A673 (cell line): ENCODE measurements around the gene SPATA25. TPM values are rescaled to one million over a fixed set of nuclear protein-coding genes. Genes with fewer than 3 reads are reported as not detected.
"Not testable (repeated sequence)": the region's sequence is repeated elsewhere in the genome, so short reads cannot be mapped to it uniquely, and the experiment has no call there.

Experiments used
- BruUV-seq: library from RNA; stranded (reverse); fragments of 400-500 nt; replicated peaks from 2 replicates; lab custom pipeline; 2021; lab: Mats Ljungman, UMichigan
- CTCF ChIA-PET: fragments of 300-600 bp; sonication (Branson Sonifier 250); formaldehyde crosslinking; loops from one replicate; lab custom pipeline; 2022; ENCODE audit warnings: antibody characterized with exemption; lab: Charles Lee
- POLR2A ChIA-PET: fragments of 300-600 bp; sonication (Branson Sonifier 250); formaldehyde crosslinking; loops from one replicate; lab custom pipeline; 2022; ENCODE audit warnings: antibody characterized with exemption; ENCODE audit not compliant: low non-redundant PET; lab: Charles Lee
- DNase-seq: peaks from one replicate; pipeline ENCODE4 v3.0.0-alpha.2; 2015; ENCODE audit warnings: low spot score
- H3K27ac ChIP-seq: fragments of 200-600 bp; sonication (generic); 2 replicates; pipeline ENCODE4 v1.5.1; 2016; ENCODE audit warnings: mixed run types, low read depth, mild to moderate bottlenecking, mixed read lengths, antibody characterized with exemption, low read length; ENCODE audit not compliant: poor library complexity, severe bottlenecking
- H3K27me3 ChIP-seq: fragments of 200-600 bp; sonication (generic); replicated peaks from 2 replicates; pipeline ENCODE4 v1.6.1; 2017; ENCODE audit warnings: mixed run types, low read depth, mild to moderate bottlenecking, mixed read lengths, antibody characterized with exemption, low read length; ENCODE audit not compliant: insufficient read depth, poor library complexity
- H3K36me3 ChIP-seq: fragments of 200-600 bp; sonication (generic); 2 replicates; pipeline ENCODE4 v1.6.1; 2016; ENCODE audit warnings: mixed run types, mild to moderate bottlenecking, mixed read lengths, antibody characterized with exemption, low read length; ENCODE audit not compliant: insufficient read depth, poor library complexity, severe bottlenecking
- H3K4me1 ChIP-seq: fragments of 200-600 bp; sonication (generic); 2 replicates; pipeline ENCODE4 v1.6.1; 2017; ENCODE audit warnings: mixed run types, mild to moderate bottlenecking, mixed read lengths, antibody characterized with exemption, low read length; ENCODE audit not compliant: insufficient read depth, poor library complexity, severe bottlenecking
- H3K4me3 ChIP-seq: fragments of 200-600 bp; sonication (generic); 2 replicates; pipeline ENCODE4 v1.5.1; 2016; ENCODE audit warnings: low read depth, mixed run types, mild to moderate bottlenecking, mixed read lengths, low read length; ENCODE audit not compliant: poor library complexity, severe bottlenecking
- H3K9me3 ChIP-seq: fragments of 200-600 bp; sonication (generic); 2 replicates; pipeline ENCODE4 v1.6.1; 2016; ENCODE audit warnings: mixed run types, low read depth, mild to moderate bottlenecking, mixed read lengths, antibody characterized with exemption, low read length; ENCODE audit not compliant: poor library complexity, severe bottlenecking
- CTCF ChIP-seq: fragments of 300-800, 200-600 bp; sonication (generic); conservative IDR thresholded peaks from 2 replicates; pipeline ENCODE4 v1.5.1; 2017; ENCODE audit warnings: low read depth, mild to moderate bottlenecking, antibody characterized with exemption, low read length, moderate library complexity, mixed read lengths
- EZH2 ChIP-seq: fragments of 200-600 bp; sonication (generic); IDR thresholded peaks from 2 replicates; pipeline ENCODE4 v1.6.1; 2017; ENCODE audit warnings: borderline replicate concordance, low read depth, mild to moderate bottlenecking, mixed read lengths, antibody characterized with exemption, low read length; ENCODE audit not compliant: poor library complexity, severe bottlenecking
- intact Hi-C: fragments of 100-400 bp; cut with micrococcal nuclease; formaldehyde crosslinking; loops from one replicate; pipeline ENCODE4 v1.10.0; 2022; ENCODE audit not compliant: unreplicated experiment
- total RNA-seq: library from RNA; stranded (reverse); gene quantifications from 2 replicates; pipeline ENCODE4 v1.2.3, GENCODE V29; 2021

SPATA25 gene
- total RNA-seq, 1 experiment from 2014 or later: 1.9 TPM

GRCh38 chr20:45934046-45934585 lies 46.7 kb upstream of the SPATA25 start:
- H3K4me3 ChIP-seq: peak overlapping the region; percentile 97
- DNase-seq: peak; percentile 79
- TF ChIP-seq CTCF (no peak), EZH2 (no peak)
- peaks cover 13% of the 10 kb centered on the region for H3K36me3 ChIP-seq
- CTCF ChIA-PET: interaction anchor here (0.8 kb wide), 1 partner anchor 36 kb away, joined by 4 read pairs; no protein-coding TSS in a partner anchor
- intact Hi-C loops: no loop called here
- TSS peak; percentile 77 for BruUV-seq
- no peaks in the 10 kb centered on the region for H3K9me3 ChIP-seq
- POLR2A ChIA-PET: interaction anchor here (0.5 kb wide), 1 partner anchor 430 kb away, joined by 3 read pairs; no protein-coding TSS in a partner anchor
- no peaks in the 10 kb centered on the region for H3K27me3 ChIP-seq
- H3K27ac ChIP-seq: peak overlapping the region; percentile 100
- peaks cover 32% of the 10 kb centered on the region for H3K4me1 ChIP-seq

- peak overlapping the region; percentile 100 for H3K27ac ChIP-seq
- BruUV-seq: no TSS peak
- peak; percentile 94 for DNase-seq
- peaks cover 12% of the 10 kb centered on the region for H3K36me3 ChIP-seq
- H3K4me3 ChIP-seq: peak overlapping the region; percentile 97
- ChIA-PET POLR2A (interaction anchor here (0.5 kb wide), 2 partner anchors 11 to 431 kb away, joined by 3 to 7 read pairs; no protein-coding TSS in a partner anchor), CTCF (no interaction called here)
- TF ChIP-seq CTCF (peak; percentile 40), EZH2 (no peak)
- intact Hi-C loops: loop anchor here (1.0 kb wide), 1 partner anchor 23 kb away; no protein-coding TSS in a partner anchor
- H3K4me1 ChIP-seq: peaks cover 29% of the 10 kb centered on the region
- no peaks in the 10 kb centered on the region for H3K9me3 ChIP-seq
- no peaks in the 10 kb centered on the region for H3K27me3 ChIP-seq
Measured at GRCh38 chr20:45933266-45934045, 46.0 kb upstream of the SPATA25 start.

- H3K27me3 ChIP-seq, DNase-seq, BruUV-seq, CTCF ChIA-PET, intact Hi-C loops, H3K36me3 ChIP-seq, H3K9me3 ChIP-seq, POLR2A ChIA-PET, H3K27ac ChIP-seq, H3K4me3 ChIP-seq: not testable (repeated sequence)
- H3K4me1 ChIP-seq: peaks cover 14% of the 10 kb centered on the region
Measured at GRCh38 chr20:45931680-45932079, 44.3 kb upstream of the SPATA25 start.
